GM18873 (cell line): ENCODE measurements around the gene CRTAP.
"Not testable (repeated sequence)": the region's sequence is repeated elsewhere in the genome, so short reads cannot be mapped to it uniquely, and the experiment has no call there.

ENCODE experiments used
- ATAC-seq: cut with Tn5 transposase; IDR thresholded peaks from one replicate; pipeline ENCODE4 v1.9.1; 2021; ENCODE audit warnings: mild to moderate bottlenecking, moderate library complexity, moderate number of reproducible peaks; ENCODE audit not compliant: unreplicated experiment, low FRiP score

Gene CRTAP

DNA sequence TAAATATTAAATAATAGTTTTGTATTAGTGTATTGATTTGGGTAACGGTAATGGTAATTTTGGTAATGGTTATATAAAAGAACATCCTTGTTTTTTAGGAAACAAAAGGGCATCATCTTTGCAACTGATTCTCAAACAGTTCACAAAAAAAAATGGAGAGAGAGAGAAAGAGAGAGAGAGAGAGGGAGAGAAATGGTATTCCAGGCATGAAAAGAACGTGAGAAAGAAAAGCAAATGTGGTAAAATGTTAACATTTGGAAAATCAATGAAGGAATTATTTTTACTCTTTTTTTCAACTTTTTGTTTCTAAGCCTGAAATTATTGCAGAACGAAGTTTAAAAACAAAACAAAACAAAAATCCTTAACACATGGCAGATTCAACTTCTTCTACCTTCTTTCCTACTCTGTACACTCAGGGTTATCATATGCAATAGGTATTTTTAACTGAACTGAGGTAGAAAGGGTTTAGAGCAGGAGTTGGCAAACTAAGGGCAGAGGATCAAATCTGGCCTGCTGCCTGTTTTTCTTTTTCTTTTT lies 14.6 kb upstream of the CRTAP start:
- ATAC-seq, result no peak

- ATAC-seq, result no peak
Observed at GRCh38 chr3:33099701-33100100, 14.1 kb upstream of the CRTAP start.

DNA sequence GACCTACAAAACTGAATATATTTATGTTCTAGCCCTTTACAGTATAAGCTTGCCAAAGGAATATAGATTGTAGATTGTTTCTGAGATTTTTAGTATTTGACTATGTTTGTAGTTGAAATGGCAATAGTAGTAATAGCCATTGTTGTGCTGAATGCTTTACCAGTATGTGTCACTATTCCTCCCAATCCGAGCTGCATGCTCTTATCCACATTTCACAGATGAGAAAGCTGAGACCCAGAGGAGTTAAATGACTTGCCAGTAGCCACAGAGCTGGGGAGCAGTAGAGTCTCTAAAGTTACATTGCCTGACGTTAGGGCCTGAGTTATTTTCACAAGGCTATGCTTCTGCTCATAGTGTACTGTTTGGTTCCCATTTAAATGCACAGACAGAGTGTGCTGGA lies 13.6 kb upstream of the CRTAP start:
- ATAC-seq, result no peak

DNA sequence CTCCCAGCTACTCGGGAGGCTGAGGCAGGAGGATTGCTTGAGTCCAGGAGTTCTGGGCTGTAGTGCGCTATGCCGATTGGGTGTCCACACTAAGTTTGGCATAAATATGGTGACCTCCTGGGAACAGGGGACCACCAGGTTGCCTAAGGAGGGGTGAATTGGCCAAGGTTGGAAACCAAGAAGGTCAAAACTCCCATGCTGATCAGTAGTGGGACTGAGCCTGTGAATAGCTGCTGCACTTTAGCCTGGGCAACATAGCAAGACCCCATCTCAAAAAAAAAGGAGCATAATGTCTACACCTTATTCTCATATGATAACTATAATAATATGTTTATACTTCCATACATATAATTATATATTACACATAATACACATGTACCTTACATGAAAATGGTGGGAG lies 10.8 kb upstream of the CRTAP start:
- no peak for ATAC-seq

DNA sequence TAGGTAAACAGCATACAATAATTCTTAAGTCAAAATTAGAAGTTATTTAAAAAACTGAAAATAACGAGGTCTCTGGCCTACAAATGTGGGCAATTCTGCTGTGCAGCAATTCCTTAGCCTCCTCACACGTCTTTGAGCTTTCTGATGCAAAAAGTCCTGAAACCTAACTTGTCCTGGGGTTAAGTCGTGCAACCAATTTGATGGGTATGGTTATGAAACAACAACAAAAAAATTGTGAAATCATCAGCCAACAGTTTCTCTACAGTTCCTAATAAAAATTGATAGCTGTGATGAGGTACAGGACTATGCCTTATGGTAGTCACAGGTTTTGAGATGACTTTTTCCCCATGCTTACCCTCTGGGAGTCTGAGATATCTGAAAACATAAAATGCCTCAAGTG lies 10.3 kb upstream of the CRTAP start:
- no peak for ATAC-seq

GRCh38 chr3:33104803-33105202 lies 9.0 kb upstream of the CRTAP start:
- no peak for ATAC-seq

- no peak for ATAC-seq
Observed at GRCh38 chr3:33105341-33105948, 8.4 kb upstream of the CRTAP start.

DNA sequence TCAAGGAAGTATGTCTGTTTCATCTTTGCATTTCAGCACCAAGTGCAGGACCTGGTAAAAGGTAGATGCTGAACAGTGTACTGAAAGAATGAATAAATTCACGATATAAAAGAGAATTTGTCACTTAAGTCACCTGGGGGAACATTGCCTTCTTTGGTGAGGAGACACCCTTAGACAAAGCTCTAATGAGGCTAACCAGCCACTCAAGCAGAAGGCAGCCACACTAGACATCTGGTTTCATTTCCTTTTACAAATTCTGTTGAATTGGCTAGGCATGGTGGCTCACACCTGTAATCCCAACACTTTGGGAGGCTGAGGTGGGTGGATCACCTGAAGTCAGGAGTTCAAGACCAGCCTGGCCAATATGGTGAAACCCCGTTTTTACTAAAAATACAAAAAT lies 7.0 kb upstream of the CRTAP start:
- ATAC-seq, result not testable (repeated sequence)

GRCh38 chr3:33111581-33111980 lies 2.2 kb upstream of the CRTAP start:
- ATAC-seq, result peak; percentile 54

GRCh38 chr3:33114622-33115023 lies 809 bp downstream of the CRTAP start:
- ATAC-seq, result no peak

DNA sequence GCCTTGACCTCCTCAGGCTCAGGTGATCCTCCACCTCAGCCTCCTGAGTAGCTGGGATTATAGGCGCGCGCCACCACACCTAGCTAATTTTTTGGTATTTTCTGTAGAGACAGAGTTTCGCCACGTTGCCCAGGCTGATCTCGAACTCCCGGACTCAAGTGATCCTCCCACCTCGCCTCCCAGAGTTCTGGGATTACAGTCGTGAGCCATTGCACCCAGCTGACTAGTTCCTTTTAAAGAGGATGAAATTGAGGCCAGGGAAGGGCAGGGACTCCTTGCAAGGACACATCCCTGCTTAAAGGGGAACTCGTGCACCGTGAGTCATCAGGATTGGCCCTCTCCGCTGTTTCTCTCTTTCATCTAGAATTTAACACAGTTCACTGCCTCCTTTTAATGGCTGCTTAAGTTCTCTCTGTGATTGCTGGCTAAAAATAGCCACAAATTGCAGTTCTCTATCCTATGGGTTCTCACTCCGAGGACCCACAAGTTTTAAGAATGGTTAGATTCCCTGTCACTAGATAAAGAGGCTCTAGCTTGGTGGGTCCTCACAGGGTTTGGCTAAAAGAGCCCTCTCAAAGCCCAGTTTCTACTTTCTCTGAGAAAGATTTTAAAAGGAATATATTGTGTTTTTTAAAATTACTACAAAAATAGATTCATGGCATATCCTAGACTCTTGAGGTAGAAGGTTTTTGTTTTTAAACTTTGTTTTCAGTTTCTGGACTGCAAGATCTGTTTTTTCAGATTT lies 1.4 kb downstream of the CRTAP start:
- no peak for ATAC-seq

GRCh38 chr3:33117461-33117860 lies 3.6 kb downstream of the CRTAP start:
- ATAC-seq, result no peak

DNA sequence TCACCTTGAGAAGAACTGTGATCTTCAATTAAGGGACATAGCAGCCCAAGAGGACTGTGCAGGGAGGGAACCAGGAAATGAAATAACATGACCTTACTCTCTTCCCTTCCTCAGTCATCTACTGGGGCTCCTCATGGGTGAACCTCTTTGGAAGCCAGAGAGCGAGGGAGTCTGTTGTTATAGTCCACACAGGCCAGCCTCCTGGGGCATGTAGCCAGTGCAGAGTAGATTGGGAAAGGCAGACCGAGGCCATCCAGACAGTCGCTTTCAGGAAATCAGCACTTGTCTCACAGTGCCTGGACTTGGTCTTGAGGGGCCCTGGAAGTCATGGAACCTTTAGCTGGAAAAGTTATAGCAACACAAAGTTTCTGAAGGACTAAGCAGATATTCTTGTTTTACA lies 6.1 kb downstream of the CRTAP start:
- no peak for ATAC-seq

- no peak for ATAC-seq
Observed at GRCh38 chr3:33122991-33123390, 9.2 kb downstream of the CRTAP start.

- no peak for ATAC-seq
Observed at GRCh38 chr3:33124638-33125037, 10.8 kb downstream of the CRTAP start.

GRCh38 chr3:33125840-33126239 lies 12.0 kb downstream of the CRTAP start:
- no peak for ATAC-seq

DNA sequence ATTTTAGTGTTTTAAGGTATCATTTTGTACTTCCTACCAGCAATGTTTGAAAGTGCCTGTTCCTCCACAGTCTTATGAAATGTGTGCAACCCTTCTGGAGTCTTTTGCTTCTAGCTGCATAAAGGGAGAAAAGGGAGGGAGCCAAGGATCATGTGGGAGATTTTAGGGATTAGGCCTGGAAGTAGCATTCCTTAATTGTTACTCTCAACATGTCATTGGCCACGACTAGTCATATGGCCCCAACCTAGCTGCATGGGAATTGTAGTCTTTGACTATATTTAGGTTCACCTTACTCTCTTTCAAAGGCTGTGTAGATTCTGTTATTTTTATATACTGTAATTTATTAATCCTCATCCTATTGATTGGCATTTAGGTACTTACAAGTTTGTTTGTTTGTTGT lies 14.9 kb downstream of the CRTAP start:
- no peak for ATAC-seq

- ATAC-seq, result no peak
Observed at GRCh38 chr3:33130144-33130543, 16.3 kb downstream of the CRTAP start.

- peak; percentile 87 for ATAC-seq
Observed at GRCh38 chr3:33131331-33132018, 17.7 kb downstream of the CRTAP start.

DNA sequence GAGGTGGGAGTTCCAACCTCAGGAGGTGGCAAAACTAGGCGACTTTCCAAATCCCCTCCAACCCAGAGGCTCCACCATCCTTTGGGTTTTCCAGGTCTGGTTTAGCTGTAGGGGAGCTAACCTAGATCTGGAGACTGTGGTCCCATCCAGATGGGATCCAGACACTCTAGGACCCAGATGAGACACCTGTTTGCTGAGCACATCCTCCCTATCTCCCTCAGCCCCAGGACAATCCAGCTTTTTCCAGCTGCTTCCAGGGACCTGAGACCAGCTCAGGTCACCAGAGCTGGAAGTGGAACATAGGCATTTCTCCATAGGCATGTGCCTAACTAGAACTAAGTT lies 18.2 kb downstream of the CRTAP start:
- ATAC-seq, result no peak

- no peak for ATAC-seq
Observed at GRCh38 chr3:33134026-33134625, 20.3 kb downstream of the CRTAP start.
